GM19099 (cell line): Measurements from ENCODE around the gene KRT36.

Experiments used
- POLR2A ChIP-seq: IDR thresholded peaks from 3 replicates; pipeline ENCODE4 v1.6.1; 2011; ENCODE audit warnings: low read depth; ENCODE audit not compliant: insufficient read length; ENCODE audit errors: extremely low read depth

The KRT36 gene

DNA sequence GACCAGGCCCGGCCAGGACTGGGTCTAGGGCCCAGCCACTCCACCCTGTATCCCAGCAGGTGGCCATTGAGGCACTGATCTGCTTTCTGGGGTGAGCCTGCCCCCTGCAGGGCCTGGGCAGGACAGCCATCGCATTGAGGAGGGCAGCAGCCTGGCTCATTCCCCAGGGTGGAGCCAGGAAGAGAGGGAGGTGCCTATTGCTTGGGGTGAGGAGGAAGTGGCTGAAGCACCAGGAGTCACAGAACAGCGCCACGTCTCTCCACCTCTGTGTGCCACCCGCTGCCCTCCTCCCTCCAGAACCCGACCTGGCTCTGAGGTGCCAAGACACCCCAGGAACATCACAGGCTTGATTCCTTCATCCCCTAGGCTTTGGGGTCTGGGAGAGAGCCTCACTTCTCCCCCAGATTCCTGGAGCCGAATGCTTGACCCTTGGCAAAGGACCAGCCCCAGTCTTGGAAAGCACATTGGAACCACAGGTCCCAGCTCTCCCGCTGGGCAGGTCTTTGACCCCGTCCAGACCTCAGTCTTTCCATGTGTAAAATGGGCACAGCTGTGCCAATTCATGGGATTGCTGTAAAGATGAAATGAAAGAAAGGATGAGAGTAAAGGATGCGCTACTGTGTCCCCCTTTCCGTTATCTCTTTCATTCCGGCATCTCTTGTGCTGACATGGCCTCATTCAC lies 7.2 kb upstream of the KRT36 start:
- no peak for TF ChIP-seq POLR2A

- no peak for TF ChIP-seq POLR2A
Measured at GRCh38 chr17:41494524-41494923, 4.8 kb upstream of the KRT36 start.

DNA sequence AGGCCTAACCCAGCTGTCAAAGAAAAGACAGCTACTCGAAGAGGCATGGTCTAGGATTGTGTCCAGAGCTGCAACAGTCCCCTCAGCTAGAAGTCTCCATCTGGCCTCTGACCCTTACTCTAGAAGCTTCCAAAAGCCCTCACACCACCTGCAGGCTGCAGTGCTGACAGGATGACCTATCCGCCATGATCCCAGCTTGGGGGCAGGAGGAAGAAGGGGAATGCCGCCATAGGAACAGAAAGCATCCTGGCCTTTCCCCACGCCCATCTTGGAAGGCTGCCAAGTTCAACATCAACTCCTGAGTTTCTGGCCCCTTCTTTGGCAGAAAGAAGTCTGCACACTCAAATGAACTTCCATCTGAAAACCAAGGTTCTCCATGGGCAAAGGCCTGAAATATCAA lies 3.1 kb upstream of the KRT36 start:
- no peak for TF ChIP-seq POLR2A

GRCh38 chr17:41492351-41492750 lies 2.6 kb upstream of the KRT36 start:
- no peak for TF ChIP-seq POLR2A

- TF ChIP-seq POLR2A = no peak
Measured at GRCh38 chr17:41491476-41491875, 1.8 kb upstream of the KRT36 start.

- TF ChIP-seq POLR2A = no peak
Measured at GRCh38 chr17:41490000-41490990, 585 bp upstream of the KRT36 start.

DNA sequence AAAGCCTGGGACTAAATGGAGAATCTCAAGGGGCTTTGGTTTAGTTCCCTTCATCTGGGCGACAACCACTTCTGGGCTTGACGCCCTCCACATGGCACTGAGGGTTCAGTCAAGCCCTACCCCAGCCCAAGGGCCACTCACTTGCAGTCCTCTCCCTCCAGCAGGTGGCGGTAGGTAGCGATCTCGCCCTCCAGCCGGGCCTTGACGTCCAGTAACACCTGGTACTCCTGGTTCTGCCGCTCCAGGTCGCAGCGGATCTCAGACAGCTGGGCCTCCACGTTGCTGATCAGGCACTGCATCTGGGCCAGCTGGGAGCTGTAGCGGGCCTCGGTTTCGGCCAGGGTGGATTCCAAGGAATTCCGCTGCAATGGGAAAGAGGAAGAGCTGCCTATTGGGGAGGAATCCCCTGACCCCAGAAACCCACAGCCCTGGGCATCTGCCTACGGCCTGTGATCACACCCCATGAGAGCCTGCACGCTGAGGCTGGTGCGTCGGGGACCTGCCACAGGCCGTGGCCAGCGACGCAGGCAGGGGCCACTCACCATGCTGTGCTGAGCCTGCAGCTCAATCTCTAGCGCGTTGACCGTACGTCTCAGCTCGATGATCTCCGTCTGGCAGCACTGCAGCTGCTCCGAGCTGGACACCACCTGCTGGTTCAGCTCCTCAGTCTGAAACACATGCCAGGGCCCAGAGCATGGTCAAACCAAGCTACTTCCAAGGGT lies 2.7 kb downstream of the KRT36 start:
- TF ChIP-seq POLR2A = no peak

DNA sequence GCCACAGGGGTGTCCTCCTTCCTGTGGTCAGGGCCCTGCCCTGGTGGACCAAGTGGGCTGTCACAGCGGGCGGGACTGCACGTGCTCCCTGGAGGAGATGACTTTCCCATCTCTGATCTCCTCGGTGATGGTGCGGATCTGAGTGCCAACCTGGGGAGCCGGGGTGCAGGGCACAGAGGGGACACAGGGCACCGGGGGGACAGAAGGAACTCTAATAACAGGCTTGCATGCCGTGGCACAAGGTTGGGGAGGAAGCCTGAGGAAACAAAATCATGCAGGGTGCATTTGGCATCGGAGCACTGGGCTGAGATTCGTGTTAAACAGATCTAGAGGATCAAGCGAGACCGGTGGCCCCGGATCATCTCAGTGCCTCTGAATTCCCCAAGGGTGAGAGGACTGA lies 3.4 kb downstream of the KRT36 start:
- TF ChIP-seq POLR2A = no peak

- no peak for TF ChIP-seq POLR2A
Measured at GRCh38 chr17:41484920-41485904, 4.5 kb downstream of the KRT36 start.

DNA sequence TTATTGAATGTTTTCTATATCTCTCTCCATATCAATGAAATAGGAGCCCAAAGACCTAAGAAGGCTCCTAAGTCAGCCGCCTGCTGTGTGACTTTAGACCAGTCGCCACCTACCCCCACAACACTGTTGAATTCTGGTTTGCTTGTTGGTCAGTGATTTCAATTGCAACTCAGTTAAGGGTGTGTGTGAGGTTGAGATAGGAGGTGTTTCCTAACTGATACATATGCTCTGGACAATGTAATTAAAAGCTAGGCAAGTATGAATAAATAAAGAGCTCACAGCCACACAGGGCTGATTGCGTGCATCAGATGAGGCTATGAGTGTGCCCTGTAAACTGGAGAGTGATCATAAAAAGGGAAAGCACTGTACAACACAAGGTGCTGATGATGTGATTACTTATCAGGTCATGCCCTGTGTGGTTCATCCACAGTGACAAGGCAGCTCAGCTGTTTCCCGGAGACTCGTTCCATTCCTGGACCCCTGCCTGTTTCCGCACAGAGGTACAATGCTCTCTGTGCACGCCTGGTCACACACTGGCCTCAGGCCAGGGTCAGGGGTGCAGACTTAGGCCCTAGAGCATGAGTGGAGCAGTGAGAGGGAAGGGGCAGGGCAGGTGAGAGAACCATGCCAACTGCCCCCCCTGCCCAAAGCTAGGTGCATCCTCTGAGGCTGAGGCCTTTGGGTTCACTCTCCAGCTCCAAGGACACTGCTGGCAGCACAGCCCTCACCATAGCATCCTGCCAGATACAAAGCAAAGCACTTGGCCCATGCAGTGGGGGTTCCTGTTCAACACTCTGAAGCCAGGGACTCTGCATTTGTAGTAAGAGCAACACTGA lies 5.5 kb downstream of the KRT36 start:
- TF ChIP-seq POLR2A = no peak

GRCh38 chr17:41483531-41483930 lies 6.2 kb downstream of the KRT36 start:
- no peak for TF ChIP-seq POLR2A

- no peak for TF ChIP-seq POLR2A
Measured at GRCh38 chr17:41481036-41481435, 8.7 kb downstream of the KRT36 start, which contains the start of gene KRT35. Gene KRT35, minus strand, starts transcription at chr17:41481151. Its CDS starts 54 bp downstream, at chr17:41481097.

DNA sequence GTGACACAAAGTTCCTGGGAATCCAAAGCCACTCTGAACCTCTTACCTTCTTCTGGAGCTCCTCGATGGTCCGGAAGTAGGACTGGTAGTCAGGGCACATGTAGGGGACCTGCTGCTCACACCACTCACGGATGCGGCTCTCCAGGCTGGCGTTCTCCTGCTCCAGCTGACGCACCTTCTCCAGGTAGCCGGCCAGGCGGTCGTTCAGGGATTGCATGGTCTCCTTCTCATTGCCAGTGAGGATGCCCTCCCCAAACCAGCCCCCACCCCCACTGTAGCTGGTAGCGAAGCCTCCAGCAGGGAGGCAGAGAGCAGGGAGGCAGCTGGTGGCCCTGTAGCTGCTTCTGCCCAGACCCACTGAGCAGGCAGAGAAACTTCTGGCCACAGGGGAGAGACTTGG lies 9.1 kb downstream of the KRT36 start:
- TF ChIP-seq POLR2A = no peak

- TF ChIP-seq POLR2A = no peak
Measured at GRCh38 chr17:41480136-41480535, 9.6 kb downstream of the KRT36 start.

GRCh38 chr17:41478237-41478636 lies 11.5 kb downstream of the KRT36 start:
- TF ChIP-seq POLR2A = no peak
